Testis (tissue), 2 donors: Measurements from ENCODE around the gene GPR146.

Experiments used
- POLR2A ChIP-seq: fragments of 450-650 bp; IDR thresholded peaks from one replicate; pipeline ENCODE4 v1.6.1; 2017; ENCODE audit warnings: antibody characterized with exemption, mild to moderate bottlenecking, moderate library complexity
- TF ChIP-seq, protein P1 (sequence below), 3 experiments: fragments of 450-650 bp in 2 of 3; fragments of 200-600 bp in 1 of 3; sonication (generic) in 1 of 3; IDR thresholded peaks; one replicate each; pipeline ENCODE4 v1.5.1; 2016 to 2019; ENCODE audit warnings: antibody characterized with exemption in 3 of 3, mild to moderate bottlenecking in 2 of 3, moderate library complexity in 1 of 3

DNA sequence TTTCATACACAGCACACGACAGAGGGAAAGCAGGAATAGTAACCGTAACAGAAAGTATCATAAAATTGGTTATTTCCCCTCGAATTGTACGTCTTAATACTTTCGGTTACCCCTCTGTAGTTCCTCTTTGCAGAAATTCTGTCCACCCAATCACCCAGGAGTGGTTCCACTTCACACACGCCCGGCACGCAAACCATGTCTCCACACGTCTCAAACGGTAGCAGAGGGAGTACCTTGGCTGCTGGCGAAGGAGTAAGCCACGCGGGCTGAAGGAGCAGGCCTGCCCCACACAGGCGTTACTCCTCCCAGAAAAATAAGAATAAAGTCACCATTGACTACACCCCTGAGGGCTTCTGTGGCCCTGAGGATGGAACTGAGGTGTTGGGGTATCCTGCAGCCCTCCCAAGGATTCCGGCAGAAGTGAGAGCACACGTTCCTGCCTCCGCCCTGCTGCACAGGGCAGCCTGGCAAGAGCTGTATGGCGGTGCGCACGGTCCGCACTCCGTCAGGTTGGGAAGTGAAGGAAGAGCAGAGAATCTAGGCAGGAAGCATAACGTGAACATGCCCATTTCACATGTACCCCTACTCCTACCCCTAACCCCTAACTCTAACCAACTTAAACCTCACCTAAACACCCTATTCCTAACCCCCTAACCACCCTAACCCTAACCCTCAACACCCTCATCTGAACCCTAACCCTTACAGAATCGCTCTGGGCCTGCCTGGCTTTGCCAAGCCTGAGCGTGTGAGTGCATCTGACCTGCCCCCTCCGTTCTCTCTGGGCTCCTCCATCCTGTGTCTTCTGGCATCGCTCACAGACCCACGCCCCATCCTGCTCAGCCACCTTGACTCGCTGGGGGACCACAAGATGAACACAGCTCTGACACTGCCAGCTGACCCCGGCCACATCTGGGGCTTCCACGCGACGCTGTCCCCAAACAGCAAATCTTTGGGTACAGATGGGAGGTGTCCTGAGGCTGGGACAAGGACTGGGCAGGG lies 18.2 kb downstream of the GPR146 start:
- TF ChIP-seq, protein P1, sequence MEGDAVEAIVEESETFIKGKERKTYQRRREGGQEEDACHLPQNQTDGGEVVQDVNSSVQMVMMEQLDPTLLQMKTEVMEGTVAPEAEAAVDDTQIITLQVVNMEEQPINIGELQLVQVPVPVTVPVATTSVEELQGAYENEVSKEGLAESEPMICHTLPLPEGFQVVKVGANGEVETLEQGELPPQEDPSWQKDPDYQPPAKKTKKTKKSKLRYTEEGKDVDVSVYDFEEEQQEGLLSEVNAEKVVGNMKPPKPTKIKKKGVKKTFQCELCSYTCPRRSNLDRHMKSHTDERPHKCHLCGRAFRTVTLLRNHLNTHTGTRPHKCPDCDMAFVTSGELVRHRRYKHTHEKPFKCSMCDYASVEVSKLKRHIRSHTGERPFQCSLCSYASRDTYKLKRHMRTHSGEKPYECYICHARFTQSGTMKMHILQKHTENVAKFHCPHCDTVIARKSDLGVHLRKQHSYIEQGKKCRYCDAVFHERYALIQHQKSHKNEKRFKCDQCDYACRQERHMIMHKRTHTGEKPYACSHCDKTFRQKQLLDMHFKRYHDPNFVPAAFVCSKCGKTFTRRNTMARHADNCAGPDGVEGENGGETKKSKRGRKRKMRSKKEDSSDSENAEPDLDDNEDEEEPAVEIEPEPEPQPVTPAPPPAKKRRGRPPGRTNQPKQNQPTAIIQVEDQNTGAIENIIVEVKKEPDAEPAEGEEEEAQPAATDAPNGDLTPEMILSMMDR (IDR thresholded peaks at IDR 0.05): no peak
- TF ChIP-seq POLR2A: no peak
